HG03460 (cell line): ENCODE data around the gene SCD.
A peak's percentile ranks its signal among the peaks of the same experiment; 100 is the strongest.
"Not testable (repeated sequence)": the region's sequence is repeated elsewhere in the genome, so short reads cannot be mapped to it uniquely, and the experiment has no call there.

ENCODE experiments used
- ATAC-seq: cut with Tn5 transposase; IDR thresholded peaks from one replicate; pipeline ENCODE4 v1.9.1; 2021; ENCODE audit not compliant: unreplicated experiment

SCD gene

DNA sequence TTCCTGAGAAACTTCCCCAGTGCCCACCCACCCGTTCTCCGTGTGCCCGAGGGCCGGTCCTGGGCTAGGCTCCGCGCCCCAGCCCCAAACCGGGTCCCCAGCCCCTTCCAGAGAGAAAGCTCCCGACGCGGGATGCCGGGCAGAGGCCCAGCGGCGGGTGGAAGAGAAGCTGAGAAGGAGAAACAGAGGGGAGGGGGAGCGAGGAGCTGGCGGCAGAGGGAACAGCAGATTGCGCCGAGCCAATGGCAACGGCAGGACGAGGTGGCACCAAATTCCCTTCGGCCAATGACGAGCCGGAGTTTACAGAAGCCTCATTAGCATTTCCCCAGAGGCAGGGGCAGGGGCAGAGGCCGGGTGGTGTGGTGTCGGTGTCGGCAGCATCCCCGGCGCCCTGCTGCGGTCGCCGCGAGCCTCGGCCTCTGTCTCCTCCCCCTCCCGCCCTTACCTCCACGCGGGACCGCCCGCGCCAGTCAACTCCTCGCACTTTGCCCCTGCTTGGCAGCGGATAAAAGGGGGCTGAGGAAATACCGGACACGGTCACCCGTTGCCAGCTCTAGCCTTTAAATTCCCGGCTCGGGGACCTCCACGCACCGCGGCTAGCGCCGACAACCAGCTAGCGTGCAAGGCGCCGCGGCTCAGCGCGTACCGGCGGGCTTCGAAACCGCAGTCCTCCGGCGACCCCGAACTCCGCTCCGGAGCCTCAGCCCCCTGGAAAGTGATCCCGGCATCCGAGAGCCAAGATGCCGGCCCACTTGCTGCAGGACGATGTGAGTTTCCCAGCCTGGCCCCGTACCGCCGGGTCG is at the start of gene SCD:
SCD (plus strand) TSS at position 469 of the 803 bp plus-strand sequence; CDS start at position 741, 272 bp downstream.
- peak; percentile 90 for ATAC-seq

DNA sequence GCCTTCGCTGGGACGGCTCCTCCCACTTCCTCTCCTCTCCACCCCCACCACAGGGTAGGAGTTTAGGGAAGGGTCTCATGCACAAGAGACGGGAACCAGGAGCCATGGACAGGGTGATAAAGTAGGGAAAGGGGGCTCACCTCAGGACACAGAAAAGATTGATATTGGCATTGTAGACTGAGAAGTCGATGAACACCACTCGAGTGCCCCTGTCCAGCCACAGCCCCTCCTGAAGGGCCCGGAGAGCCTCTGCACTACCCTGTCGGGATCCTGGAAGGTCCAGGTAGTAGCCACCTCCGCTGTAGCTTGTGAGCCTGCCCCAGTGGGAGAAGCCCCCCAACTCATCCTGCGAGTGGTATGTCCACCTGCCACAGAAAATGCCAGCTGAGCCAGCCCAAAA is 49.8 kb upstream of the SCD start:
- no peak for ATAC-seq

DNA sequence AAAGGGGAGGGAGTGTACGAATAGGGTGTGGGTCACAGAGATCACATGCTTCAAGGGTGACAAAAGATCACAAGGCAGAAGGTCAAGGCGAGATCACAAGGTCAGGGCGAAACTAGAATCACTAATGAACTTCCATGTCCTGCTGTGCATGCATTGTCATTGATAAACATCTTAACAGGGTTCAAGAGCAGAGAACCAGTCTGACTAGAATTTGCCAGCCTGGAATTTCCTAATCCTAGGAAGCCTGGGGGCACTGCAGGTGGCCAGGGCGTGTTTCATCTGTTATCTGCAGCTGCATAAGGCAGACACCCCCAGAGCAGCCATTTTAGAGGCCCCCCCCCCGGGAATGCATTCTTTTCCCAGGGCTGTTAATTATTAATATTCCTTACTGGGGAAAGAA is 45.9 kb upstream of the SCD start:
- not testable (repeated sequence) for ATAC-seq

DNA sequence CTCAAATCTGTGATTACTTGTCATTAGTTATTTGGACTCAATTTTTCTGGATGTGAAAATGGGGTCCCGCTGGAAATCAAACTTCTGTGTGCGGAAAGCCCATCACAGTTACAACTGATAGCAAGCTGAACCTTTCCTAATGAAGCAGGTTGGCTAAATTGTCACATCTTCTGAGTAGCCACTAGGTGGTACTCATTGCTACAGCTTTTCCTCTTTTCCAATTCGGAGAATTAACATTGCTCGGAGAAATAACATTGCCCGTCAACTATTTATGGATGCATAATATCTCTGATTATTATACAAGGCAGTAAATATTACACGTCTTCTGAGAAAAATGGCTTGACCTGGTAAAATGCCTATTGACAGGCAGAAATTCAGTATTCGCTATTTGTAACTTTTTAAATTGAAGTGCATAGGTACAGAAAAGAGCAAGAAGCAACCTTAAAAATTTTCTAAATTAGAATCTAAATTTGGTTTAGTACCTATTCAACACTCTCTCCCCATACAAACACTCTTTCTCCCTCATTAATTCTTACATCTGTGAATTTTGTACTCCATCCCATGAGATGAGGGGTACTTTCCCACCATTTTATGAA is 43.2 kb upstream of the SCD start:
- no peak for ATAC-seq

DNA sequence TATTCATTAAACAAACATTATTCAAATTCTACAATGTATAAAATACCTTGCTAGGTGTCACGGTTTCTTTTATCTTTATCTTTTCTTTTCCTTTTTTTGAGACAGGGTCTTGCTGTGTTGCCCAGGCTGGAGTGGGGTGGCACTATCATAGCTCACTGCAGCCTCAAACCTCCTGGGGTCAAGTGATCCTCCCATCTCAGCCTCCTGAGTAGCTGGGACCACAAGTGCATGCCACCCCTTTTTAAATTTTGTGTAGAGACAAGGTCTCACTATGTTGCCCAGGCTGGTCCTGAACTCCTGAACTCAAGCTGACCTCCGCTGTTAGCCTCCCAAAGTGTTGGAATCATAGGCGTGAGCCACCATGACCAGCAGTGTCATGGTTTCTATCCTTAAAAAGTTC is 42.6 kb upstream of the SCD start:
- ATAC-seq = no peak

DNA sequence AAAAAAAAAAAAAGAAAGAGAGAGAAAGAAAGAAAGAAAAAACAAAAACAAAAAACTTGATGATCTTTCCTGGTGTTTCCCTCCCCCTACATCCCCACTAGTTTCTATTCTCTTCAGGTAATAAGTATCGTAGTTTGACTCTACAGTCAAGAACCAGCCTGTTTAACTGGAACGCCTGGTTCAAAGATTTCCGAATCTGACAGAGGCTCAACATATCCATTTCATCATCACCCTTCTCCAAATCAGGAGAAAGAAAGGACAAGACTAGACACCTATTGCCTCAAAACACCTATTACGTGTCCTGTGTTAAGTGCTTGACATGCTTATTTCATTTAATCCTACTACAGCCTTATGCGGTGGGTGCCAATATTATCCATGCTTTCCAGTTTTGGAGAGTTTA is 40.2 kb upstream of the SCD start:
- ATAC-seq = no peak

DNA sequence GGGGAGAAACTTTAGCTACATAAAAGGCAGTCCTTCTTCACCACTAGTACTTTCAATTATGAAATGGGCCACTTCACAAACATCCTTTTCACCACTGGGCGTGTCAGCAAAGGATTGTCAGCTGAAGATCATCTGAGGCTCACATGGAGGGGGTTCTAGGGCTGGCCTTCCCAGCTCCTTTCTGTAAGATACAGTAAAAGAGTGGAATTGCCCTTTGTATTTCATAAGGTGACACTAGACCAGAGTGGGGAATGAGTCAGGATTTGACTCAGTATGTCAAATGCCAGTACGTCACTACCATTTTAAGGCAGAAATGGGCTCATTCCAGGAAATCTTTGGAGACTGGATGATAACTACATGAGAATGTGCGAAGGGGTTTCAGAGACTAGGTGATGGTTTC is 39.3 kb upstream of the SCD start:
- no peak for ATAC-seq

DNA sequence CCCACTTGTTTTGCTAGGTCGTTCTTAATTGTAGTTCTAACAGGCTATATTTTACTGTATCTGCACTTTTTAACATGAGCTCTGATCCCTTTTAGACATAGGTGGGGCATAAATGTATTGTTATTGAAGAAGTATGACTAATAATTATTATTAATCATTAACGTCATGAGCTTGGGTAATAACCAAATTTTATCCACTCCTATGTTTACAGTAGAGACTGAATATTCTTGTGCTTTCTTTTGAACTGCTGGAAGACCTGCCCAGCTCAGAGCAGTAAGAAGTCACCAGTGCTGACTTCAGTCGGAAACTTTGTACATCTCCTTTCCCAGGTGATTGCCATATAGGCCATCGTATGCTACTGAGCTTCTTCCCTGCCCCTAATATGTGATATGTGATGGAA is 35.7 kb upstream of the SCD start:
- ATAC-seq = no peak

DNA sequence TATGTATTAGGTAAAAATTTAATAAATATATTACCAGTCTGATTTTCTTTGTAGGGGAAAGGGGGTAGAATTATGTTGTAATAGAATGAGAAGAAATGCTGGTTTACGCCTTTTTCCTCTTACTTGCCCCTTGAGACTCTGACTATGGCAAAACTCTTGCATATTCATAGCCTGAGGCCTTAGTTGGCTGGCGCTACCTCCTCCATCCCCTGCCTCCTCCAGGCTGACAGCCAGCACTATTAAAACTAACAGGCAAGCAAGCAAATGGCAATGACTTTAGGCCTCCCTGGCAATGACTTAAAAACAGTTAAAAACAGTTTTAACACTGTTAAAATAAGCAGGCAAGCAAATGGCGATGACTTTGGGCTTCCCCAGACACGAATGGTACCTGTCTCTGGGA is 31.4 kb upstream of the SCD start:
- ATAC-seq = no peak

DNA sequence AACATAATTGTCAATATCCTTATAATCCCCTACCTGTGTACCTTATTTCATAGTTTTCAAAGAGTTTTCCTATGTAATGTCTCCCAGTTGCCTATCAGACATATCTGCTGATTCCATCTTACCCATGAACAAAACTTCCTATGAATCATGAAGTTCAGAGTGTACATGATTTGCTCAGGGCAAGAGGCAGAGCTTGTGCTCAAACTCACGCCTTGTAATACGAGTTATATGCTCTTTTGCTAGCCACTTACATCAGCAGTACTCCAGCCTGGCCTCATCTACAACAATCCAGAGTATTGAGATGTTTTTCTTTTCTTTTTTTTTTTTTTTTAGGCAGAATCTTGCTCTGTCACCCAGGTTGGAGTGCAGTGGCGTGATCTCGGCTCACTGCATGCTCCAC is 28.8 kb upstream of the SCD start:
- ATAC-seq = no peak

DNA sequence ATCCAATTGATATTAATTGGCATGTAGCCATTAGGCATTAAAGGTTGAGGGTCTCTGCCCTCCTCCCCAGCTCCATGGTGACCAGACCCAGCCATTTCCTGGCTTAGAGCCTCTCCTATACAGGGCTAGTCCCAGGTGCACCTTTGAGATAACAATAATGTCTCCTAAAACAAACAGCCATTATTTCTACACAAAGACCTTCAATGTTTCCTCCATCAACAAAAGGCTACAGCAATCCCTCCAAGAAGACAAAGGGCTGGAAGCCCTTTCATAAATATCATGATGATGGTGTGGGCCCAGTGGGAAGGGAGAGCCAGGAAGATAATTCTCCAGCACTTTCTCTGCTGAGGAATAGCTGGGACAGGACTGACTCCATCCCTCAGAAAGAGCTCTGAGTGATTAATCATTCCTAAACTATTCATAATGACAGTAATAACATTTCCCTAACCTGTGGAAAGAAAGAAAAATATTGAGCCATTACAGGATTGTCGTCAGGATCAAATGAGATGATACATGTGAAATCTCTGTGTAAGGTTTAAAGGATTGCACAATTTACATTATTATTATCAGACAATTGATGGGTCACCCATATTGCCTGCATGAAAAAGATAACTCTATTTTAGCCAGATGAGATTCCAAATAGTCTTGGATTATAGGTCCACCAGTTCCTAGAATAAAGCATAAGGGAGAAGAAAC is 27.2 kb upstream of the SCD start:
- ATAC-seq = no peak

DNA sequence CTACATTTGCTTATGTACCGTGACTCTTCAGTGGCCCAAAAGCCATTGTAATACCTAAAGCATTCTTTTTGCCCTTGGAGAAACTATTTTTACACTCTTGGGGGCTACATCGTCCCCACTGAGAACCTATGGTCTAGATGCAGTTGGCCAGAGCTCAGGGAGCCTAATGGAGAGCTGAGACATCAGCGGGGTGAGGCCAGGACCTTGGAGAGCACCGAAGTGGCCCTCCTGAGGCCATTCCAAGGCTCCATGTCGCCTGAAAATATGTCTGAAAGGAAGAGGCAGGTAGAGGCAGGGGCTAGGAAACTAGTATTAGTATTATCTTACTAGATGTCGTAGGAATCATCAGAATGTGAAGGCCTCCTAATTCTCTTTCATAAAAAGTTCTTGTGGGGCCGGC is 21.9 kb upstream of the SCD start:
- ATAC-seq = no peak

DNA sequence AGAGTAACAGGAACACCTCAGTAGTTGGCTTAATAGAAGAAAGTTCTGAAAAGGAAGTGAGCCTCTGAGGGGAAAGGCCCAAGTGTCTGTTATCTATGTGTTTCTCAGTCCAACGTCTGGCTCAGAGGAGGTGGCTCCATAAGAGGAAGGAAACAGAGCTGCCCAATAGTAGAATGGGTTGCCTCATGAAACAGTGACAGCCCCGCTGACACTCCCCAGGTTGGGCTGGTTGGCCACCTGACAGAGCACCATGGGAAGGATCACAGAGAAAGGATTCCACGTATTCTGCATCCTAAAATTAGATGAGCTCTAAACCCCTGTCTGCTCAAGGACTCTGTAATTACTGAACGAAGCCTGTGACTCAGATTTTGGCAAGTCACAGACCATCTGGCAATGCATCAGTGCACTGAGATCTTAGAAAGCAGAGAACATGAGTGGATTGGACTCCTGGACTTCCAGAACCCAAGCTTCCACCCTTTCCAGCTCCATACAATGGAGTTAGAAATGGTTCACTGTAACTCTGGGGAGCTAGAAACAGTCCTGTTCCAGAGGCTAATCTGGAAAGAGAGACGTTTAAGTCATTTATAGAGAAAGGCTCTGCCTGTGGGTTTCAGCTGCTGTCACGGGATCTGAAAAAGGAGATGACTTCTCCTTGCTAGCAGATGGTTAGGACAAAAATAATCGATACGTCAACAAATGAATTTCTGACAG is 19.9 kb upstream of the SCD start:
- ATAC-seq = peak; percentile 99

DNA sequence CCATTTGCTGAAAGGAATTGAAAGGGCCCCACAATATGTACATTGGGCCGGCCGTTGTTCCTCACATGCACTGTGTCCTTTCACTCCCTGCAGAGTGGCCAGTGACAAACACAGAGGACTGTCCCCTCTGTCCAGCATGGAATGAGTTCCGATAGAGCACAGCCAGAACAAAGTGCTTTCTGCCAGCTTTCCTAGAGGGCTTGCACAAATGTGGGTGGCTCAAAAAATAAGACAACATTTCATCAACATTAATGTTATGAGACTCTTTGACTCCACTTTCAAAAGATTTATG is 19.4 kb upstream of the SCD start:
- no peak for ATAC-seq

DNA sequence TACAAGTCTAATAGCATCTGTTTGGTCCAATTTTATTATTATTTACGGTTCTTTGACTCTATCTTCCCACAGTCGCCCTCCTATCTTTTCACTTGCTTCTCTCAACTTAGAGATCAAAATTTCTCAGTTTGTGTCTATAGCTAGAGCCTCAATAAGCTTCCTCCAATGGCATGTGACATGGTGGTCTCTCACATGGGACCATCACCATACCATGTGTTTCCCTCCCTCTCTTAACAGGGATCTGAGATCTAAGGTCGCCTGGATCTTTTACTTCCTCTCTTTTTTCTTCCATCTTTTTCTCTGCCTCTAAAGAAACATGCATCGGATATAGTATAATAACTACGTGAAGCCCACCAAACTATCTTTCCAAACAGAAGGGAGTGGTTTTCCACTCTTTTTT is 18.8 kb upstream of the SCD start:
- ATAC-seq = no peak

DNA sequence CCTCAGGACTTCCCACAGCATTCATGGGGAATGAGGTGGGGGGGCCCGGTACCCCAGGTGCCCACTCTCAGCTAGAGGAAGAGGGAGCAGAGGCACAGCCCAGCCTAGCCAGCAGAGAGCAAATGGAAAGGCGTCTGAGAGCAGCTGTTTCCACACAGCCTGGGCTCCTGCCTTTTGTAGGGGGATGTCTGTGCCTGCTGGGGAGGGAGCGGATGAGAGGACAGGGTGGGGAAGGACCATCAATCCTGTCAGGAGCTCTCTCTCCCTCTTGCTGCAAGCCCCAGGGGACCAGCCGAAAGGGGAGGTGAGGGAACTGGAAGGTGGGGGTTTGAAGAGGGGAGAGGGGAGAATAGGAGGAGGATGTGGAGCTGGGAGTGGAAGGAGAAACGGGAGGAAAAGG is 17.0 kb upstream of the SCD start, which contains the start of gene PKD2L1:
PKD2L1 (minus strand) TSS at position 150 of the 400 bp plus-strand sequence; CDS start at position 25, 125 bp downstream.
- no peak for ATAC-seq

DNA sequence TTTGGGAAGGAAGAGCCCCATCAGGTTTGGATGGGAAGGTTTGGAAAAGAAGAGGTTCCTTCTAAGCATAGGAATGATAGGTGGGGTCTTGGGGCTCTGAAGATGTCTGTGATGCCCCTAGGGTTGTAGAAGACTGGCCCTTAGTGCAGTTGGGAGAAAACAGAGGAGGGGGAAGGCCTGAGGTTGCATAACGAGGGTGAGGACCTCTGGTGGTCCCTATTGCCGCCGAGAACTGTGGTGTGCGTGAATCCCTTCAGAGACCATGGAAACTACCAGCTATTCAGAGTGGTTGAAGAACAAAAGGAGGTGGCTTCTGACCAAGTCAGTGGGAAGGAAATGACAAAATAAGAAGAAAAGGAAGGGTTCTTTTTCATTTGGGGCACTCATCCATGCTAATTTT is 13.9 kb upstream of the SCD start:
- no peak for ATAC-seq

DNA sequence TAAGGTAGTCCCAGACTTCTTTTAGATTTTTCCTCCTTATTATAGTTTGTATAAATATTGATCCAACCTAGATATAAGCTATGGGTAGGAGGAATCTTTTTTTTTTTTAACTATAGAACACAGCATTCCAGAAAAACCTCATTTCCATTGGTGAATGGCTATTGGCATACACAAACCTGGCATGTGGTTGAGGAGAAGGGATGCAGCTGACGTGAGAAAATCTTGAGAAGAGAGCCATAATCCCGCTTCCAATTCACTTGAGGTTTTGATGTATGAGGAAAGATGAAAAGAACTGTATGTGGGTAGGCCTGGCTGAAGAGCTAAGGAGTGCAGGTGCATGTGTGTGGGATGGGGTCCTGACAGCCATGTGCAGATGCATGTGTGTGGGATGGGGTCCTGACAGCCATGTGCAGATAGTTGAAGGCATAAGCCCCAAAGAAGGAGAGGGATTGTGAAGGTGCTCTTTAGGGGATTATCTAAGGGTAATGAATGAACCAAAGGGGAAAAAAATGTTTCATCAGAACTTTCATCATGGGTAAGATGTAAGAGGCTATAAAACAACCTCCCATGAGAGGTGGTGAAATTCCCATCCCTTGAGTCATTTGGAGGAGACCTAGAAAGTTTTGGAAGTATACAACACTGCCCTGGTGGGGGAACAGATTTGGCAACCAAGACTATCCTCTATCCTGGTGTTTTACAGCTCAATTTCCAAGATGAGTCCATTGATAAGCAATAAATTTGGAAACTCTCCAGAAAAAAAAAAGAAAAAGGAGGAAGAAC is 13.2 kb upstream of the SCD start:
- no peak for ATAC-seq

DNA sequence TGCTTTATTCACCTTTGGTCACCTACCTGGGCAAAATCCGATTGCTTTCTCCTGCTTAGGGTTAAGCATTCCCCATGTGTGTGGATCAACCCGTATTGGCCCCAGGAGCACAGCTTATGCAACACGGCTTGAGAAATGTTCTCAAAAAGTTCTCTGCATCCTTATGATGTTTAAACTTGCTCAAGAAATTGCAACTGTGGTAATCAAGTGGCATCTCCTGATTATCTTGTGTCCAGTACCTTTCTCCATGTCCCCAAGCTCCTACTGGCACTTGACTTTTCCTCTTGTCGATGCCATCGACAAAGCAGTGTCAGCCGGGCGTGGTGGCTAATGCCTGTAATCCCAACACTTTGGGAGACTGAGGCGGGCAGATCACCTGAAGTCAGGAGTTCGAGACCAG is 12.3 kb upstream of the SCD start:
- no peak for ATAC-seq

DNA sequence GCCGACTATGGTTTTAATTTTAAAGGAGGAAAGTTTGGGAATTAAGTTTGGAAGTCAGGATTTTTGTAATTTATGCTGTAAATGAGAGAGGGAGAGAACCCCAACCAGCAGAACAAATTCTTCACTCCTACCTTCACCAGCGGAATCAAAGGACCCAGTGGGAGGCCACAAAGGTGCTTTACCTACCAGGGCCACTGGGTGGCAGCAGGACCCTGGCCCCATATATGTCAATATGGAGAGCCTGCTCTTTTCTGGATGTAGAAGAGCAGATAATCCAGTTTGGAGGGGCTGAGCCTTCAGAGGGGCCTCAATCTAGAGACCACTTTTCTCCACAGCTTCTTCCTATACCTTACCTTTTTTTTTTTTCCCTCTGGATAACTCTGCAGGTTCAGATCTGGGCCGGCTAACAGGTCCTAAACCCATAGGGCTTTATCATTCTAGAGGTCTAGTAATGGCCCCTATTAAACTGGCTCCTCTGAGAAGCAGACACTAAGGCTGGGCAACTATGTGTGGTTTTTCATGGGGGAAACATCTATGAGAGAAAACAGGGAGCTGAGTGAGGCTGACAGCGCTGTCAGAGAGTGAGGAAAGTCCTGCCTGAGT is 8.5 kb upstream of the SCD start:
- ATAC-seq = no peak

DNA sequence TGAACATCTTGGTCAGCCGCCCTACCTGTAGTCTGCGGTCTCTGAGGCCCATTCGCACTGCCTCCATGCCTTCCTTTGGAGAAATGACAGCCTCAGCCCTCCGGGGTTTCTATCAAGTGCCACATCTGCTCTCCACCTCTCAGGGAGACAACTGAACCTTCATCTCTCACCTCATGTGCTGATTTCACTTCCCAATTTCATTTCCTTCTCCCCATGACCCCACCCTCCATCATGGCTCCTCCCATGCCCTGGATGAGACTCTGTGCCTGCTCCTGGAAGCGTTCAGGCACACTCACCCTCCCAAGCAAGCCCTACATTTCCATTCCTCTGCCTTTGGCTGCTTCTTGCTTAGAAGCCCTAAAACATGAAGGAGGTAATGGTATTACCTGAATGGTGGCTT is 7.8 kb upstream of the SCD start:
- no peak for ATAC-seq
